NOMO-1 treated with dmso at 0.1 percent for 144 hours (cell line): Measurements from ENCODE around the gene RDH11.
A peak's percentile ranks its signal among the peaks of the same experiment; 100 is the strongest.
"Not testable (repeated sequence)": the region's sequence is repeated elsewhere in the genome, so short reads cannot be mapped to it uniquely, and the experiment has no call there.

ENCODE experiments used
- DNase-seq: peaks from one replicate; lab custom pipeline; 2025; ENCODE audit not compliant: unreplicated experiment; lab: John Stamatoyannopoulos, UW

RDH11 gene

DNA sequence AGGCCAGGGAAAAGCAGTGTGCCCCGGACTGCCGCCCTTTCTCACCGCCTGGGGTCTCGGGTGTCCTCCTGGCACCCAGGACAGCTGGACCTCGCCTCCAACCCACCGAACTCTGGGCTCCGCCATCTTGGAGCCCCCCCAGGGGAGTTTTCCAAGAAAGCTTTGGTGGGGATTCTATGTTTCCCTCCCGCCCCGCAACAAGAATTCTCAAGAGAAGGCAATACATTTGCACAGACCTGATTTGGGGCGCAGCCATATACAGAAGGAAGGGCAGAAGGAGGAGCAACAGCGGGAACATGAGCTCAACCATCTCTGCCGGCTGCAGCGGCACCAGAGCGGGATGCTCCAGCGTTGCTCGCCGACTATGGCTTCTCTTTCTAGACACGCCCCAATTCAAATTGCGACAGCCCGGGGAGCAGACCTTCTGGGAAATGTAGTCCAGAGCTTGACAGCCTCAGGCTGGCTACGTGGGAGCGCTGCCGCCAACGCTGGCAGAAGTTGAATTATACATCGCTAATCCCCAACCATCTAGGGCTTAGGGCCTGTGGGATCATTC is at the start of gene RDH11:
Gene RDH11, minus strand, starts transcription at position 371 of the 556 bp plus-strand sequence. Its CDS starts 61 bp downstream, at position 310.
- peak; percentile 88 for DNase-seq

GRCh38 chr14:67744046-67744445 is 48.5 kb upstream of the RDH11 start:
- no peak for DNase-seq

- DNase-seq: no peak
These were observed 43.4 kb upstream of the RDH11 start for GRCh38 chr14:67738740-67739504.

- DNase-seq: no peak
These were observed 41.2 kb upstream of the RDH11 start for GRCh38 chr14:67736771-67737170.

- no peak for DNase-seq
These were observed 40.0 kb upstream of the RDH11 start for GRCh38 chr14:67735336-67736147.

GRCh38 chr14:67734675-67735074 is 39.1 kb upstream of the RDH11 start:
- DNase-seq: no peak

DNA sequence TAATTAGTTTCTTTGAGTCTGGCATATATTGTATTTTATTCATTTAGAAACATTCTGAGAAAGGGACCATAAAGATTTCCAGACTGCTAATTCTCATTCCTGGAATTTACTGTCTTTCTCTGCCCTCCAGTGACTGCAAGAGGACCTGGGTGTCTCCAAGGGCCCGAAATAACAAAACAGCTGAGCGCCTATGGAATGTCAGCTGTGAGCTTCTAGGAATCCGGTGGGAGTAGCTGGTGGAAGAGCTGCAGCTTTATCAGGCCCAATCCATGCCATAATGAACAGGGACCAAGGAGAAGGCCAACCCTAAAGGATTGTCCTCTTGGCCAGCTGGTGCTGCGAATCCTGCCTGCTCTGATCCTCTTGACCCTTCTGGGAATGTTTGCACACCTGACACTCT is 38.1 kb upstream of the RDH11 start:
- no peak for DNase-seq

DNA sequence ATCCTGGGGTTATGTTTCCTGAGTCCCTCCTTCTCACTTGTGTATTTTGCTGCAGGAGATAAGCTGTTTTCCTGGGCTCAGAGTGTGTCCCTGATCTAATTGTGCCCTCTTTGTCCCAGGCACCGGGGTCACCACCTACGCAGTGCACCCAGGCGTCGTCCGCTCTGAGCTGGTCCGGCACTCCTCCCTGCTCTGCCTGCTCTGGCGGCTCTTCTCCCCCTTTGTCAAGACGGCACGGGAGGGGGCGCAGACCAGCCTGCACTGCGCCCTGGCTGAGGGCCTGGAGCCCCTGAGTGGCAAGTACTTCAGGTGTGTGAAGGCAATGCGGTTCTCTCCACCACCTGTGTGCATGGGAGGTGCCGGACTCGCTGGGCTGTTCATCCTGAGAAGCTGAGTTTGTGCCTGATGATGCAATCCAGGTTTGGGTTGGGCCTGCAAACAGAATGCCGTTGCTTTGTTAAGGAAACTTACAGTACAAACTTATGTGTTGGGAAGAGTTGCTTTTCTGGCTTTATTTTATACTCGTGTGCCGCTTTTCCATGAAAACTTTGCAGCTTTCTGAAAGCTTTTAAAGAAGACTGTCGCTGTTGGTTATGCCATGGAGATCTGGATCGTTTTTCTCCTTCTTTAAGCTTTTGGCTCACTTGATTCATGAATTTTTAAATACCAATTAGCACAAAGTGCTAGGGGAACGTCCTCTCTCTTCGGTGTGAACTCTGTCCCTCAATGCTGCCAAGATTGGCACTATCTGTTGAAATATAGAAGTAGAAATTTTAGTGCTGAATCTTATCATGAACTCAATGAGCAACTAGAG is 33.7 kb upstream of the RDH11 start:
- no peak for DNase-seq

- DNase-seq: no peak
These were observed 32.7 kb upstream of the RDH11 start for GRCh38 chr14:67728258-67728657.

GRCh38 chr14:67727361-67727760 is 31.8 kb upstream of the RDH11 start:
- no peak for DNase-seq

- DNase-seq: no peak
These were observed 29.6 kb upstream of the RDH11 start for GRCh38 chr14:67725171-67725570.

- no peak for DNase-seq
These were observed 26.7 kb upstream of the RDH11 start for GRCh38 chr14:67722293-67722692.

GRCh38 chr14:67721875-67722274 is 26.3 kb upstream of the RDH11 start:
- DNase-seq: no peak

DNA sequence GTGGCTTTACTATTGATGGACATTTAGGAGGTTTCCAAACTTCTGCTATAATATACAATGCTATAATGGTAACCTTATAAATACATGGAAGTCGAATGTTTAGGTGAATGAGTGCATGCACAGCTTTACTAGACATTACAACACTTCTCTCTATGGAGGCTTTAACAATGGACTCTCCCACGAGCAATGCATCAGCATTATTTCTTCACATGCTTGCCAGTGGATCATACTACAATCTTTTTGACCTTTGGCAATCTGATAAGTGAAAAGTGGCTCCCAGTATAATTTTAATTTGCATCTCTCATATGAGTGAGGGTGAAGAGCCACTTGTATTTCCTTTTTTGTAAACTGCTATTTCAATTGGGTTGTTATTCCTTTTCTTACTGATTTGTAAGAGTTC is 24.3 kb upstream of the RDH11 start:
- DNase-seq: no peak

GRCh38 chr14:67719385-67719784 is 23.8 kb upstream of the RDH11 start:
- not testable (repeated sequence) for DNase-seq

DNA sequence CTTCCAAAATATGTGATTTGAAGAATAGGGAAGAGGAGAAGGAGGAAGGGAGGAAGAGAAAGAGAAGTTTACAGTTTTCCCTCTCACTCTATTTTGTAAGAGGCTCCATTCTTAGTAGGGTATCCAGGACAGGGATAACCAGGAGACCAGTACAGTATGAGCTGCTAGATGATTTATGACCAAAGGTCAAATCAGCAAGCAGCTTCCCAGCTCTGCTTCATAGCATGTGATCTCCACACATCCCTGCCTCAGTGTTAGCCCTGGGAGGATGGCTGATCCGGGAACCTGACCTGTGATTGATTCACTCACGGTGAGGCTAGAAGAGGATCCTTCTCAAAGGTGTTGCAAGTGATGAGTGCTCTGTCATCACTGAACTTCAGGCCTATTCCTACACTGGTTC is 22.7 kb upstream of the RDH11 start:
- no peak for DNase-seq

GRCh38 chr14:67717048-67717447 is 21.5 kb upstream of the RDH11 start:
- no peak for DNase-seq

DNA sequence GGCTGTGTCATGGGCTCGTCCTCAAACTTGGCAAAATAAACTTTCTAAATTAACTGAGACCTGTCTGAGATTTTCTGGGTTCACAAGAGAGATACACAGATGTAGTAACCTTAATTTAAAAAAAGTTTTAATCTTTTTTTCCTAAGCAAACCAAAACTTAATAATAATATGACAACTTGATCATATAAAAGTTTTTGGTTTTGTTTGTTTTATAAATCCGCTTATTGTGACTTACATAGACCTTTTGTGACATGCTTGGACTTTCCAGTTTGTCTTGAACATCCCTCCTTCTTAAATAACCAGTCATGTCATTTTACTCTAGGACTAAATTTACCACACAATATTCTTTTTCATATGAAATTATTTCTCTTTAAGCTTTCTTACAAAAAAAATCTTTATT is 14.6 kb upstream of the RDH11 start:
- DNase-seq: no peak

DNA sequence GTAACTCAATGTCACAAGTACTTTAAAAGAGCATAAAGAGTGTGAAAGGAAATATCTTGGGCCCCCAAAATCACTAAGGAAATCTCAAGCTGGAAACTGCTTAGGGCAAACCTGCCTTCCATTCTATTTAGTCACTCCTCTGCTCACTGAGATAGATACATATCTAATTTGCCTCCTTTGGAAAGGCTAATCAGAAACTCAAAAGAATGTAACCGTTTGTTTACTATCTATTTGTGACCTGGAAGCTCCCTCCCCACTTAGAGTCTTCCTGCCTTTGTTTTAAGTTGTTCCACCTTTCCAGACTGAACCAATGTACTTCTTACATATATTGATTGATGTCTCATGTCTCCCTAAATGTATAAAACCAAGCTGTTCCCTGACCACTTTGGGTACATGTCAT is 14.2 kb upstream of the RDH11 start:
- not testable (repeated sequence) for DNase-seq

DNA sequence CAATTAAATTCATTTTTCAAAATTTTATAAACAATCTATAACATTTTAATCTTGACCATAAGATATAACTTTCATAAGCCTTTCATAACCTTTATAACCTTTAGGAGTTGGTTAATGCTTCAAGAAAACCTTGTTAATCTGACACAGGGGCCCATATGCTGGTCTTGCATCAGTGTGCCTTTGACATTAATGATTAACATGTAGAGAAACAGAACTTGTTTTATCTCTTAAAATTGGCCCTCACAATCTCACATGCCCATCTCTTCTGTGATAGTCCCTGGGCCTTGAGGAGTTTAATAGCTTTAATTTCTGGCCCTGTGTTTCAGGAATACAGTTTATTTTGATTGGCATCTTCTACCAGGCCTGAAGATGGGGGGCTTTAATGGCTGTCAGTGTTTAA is 13.8 kb upstream of the RDH11 start:
- not testable (repeated sequence) for DNase-seq

GRCh38 chr14:67705211-67705610 is 9.6 kb upstream of the RDH11 start:
- no peak for DNase-seq
